ENCODE results near the gene GABRB3.

GRCh38 chr15:26525096-26525495, 247.8 kb downstream of the GABRB3 start:
- TF ChIP-seq, protein P1, sequence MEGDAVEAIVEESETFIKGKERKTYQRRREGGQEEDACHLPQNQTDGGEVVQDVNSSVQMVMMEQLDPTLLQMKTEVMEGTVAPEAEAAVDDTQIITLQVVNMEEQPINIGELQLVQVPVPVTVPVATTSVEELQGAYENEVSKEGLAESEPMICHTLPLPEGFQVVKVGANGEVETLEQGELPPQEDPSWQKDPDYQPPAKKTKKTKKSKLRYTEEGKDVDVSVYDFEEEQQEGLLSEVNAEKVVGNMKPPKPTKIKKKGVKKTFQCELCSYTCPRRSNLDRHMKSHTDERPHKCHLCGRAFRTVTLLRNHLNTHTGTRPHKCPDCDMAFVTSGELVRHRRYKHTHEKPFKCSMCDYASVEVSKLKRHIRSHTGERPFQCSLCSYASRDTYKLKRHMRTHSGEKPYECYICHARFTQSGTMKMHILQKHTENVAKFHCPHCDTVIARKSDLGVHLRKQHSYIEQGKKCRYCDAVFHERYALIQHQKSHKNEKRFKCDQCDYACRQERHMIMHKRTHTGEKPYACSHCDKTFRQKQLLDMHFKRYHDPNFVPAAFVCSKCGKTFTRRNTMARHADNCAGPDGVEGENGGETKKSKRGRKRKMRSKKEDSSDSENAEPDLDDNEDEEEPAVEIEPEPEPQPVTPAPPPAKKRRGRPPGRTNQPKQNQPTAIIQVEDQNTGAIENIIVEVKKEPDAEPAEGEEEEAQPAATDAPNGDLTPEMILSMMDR (IDR thresholded peaks at IDR 0.05; ENCODE audit: low read depth, low read length, poor library complexity, severe bottlenecking): no peak
- TF ChIP-seq EZH2phosphoT487 (IDR thresholded peaks at IDR 0.05; ENCODE audit: borderline replicate concordance, low read length): no peak

Data from DOHH2 (cell line).